Cerebellar nuclear complex (tissue), 1 donor: ENCODE data around the gene QPCT.
"Not testable (repeated sequence)": the region's sequence is repeated elsewhere in the genome, so short reads cannot be mapped to it uniquely, and the experiment has no call there.

Source experiments
- DNase-seq, 2 experiments: peaks; one replicate each; lab custom pipeline; 2025; lab: John Stamatoyannopoulos, UW

Gene QPCT

DNA sequence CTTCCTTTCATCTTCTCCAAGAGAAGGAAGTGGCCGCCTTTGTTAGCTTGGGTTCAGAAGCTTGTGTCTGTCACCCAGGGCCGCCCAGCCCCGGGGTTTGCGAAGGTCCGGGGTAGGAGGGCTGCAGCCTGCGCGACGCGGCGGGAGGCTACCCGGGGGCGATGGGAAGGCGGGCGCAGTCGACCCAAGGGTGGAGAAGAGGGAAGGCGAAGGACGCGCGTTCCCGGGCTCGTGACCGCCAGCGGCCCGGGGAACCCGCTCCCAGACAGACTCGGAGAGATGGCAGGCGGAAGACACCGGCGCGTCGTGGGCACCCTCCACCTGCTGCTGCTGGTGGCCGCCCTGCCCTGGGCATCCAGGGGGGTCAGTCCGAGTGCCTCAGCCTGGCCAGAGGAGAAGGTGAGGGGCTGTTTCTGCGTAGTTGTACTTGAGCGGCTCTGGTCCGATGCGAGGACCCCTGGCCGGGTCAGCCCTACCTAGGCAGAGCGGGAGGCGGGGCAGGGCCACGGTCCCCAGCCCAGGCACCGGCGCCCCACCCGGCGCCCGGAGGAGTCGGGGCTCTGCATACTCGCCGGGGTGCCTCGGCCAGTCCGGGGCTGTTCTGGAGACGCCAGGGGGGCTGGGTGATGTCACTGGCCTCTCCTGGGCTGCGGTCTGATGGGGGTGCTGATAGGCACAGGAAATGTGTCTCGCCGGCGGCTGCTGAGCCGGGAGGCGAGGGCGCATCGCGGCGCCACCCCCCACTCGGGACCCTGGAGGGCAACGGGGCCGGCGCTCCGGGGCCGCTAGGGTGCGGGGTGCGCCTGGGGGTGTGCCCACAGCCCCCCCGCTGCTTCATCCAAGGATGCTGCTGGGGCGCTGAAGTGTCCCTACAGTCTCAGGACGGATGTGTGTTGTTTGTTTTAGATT is at the start of gene QPCT:
Gene QPCT, plus strand, starts transcription at position 178 of the 909 bp plus-strand sequence. Its CDS starts 102 bp downstream, at position 280.
- no peak for DNase-seq

DNA sequence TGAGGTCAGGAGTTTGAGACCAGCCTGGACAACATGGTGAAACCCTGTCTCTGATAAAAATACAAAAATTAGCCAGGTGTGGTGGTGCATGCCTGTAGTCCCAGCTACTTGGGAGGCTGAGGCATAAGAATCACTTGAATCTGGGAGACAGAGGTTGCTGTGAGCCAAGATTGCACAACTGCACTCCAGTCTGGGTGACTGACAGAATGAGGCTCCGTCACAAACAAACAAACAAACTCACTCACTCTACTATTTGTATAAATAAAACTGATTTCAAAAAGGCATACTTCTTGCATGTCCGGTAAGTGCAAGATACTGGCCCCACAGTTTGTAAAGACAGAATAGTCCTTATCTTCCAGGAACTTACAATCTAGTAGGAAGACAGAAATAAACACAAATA is 49.6 kb upstream of the QPCT start:
- not testable (repeated sequence) for DNase-seq

DNA sequence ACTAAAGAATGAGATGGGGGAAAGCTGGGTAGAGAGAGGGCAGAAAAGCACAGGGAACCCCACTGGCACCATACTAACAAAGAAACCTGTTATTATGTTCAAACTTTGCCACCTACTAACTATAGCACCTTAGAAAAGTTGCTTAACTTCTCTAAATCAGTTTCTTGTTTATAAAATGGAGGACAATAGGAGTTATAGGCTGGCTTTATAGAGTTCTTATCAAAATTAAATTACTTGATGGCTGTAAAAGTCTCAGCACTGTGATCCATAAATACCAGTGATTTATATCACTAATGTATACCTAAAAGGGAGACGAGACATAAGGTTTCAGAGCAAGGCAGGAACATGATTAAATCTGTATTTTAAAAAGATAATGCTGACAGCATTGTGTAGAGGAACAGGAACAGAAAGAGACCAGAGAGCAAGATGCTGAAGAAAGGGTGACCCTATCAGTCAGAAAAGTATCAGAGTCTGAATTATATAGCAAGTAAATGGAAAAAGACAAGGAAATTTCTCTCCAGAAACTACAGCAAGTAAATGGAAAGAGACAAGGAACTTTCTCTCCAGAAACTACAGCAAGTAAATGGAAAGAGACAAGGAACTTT is 48.9 kb upstream of the QPCT start:
- no peak for DNase-seq

DNA sequence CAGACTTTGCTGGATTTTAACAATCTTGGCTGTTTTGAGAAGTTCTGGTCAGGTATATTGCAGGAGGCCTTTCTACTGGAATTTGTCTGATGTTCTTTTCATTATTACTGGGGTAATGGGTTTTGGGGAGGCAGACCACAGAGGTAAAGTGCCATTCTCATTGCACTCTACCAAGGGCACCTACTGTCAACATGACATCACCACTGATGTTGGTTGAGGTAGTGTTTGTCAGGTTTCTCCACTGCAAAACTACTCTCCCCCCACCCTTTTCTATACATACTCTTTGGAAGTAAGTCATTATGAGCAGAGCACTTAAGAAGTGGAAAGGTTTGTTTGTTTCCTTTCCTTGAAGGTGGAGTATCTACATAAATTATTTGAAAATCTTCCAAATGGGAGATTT is 46.8 kb upstream of the QPCT start:
- DNase-seq, result no peak

DNA sequence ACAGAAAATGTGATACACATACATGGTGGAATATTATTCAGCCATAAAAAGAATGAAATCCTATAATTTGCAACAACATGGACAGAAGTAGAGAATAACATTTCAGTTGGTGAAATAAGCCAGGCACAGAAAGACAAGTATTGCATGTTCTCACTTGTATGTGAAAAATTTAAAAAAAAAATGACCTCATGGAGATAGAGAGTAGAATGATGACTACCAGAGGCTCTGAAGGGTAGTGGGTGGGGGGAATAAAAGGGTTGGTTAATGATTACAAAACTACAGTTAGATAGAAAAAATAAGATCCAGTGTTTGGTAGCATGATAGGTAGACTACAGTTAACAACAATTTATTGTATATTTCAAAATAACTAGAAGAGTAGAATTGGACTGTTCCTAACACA is 44.3 kb upstream of the QPCT start:
- no peak for DNase-seq

DNA sequence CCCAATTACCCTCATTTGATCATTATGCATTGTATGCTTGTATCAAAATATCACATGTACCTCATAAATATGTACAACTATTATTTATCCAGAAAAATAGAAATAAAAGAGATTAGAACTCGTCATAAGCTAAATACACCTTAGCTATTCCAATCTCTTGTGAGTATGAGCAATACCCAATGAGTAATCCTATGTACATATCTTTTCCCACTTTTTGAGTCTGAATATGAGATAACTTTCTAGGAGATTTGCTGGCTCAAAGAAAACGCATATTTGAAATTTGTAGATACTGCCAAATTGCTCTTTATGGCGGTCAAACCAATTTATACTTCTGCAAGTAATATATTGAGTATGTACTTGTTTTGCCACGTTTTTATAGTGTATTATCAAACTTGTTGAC is 43.9 kb upstream of the QPCT start:
- DNase-seq, result no peak

DNA sequence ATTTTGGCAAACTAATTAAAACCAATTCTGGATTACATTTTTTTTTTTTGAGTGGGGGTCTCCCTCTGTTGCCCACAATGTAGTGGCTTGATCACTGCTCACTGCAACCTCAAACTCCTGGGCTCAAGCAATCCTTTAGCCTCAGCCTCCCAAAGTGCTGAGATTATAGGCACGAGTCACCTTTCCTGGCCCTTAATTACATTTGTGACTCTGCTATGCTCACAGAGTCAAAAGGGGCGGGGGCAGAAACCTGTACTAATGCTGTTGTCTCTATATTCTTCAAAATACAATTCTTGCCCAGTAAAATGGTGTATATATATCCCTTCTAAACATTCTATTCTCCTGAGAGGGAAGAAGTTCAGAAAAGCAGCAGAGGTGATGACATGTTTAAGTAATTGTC is 43.0 kb upstream of the QPCT start:
- DNase-seq, result no peak

DNA sequence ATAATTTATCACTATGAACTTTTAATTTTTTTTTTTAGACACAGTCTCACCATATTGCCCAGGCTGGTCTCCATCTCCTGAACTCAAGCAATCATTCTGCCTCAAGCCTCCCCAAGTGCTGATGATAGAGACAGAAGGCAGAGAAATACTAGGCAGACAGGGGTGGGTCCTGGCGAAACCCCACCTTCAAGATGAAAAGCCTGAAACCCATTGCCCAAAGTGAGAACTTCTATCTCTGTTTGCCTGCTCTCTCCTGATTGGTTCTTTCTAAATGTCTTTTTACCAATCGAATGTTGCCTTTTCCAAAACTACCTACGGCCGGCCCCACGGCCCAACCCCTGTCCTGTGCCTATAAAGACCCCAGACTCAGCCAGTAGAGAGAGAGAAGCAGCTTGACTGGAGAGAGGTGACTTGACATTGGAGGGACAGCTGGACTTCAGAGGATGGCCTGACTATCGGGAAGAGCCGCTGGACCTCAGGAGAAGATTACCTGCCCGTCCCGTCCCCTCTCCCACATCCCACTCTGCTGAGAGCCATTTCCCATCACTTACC is 41.7 kb upstream of the QPCT start:
- no peak for DNase-seq

DNA sequence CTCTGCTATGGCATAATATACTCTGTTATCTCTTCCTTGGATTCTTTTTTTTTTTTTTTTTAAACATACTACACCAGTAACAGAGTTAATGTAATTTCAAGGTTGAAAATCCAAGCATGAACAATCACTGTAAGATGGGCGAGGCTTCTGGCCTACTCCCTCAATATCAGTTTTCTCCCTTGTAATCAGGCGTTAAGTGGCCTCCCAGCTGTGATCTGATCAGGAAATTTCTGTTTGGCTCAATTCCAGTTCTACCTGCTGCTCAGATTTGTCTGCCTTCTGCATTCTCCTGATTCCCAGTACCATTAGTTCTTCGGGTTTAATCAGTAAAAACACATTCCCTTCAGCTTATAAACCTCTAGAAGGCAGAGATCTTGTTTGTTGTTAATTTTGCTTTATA is 38.4 kb upstream of the QPCT start:
- DNase-seq, result no peak

DNA sequence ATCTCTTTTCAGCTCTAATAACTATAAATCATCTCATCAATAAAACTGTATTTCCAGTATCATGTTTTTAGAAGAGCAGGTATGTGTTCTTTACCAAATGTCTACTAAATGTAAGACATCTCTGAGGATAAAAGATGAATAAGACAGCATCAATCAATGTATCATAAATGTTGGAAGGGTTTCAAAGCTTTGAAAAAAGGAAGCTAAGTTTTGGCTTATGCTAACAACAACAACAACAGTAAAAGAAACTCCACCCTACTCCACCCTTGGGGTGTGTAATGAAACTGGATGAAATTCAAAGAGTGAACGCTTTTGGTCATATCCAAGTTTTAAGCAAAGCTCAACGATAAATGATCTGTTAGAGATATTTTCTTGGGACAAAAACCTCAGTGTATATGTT is 36.9 kb upstream of the QPCT start:
- no peak for DNase-seq

DNA sequence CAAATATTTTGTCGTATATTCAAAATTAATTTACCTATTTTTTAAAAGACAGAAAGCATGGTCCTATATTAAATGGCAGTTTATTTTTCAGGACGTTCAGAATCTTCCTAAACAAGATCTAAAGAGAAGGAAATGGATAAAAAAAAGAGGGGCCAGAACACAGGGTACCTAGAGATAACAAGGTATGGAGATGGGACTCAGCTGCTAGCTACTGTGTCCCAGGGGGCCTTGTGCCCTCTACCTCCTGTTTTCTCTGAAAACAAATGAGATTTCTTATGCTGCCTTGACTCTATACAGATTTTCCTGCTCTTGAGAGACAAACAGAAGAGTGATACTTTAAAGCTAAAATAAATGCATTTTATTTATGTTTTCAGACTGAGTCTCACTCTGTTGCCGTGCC is 29.1 kb upstream of the QPCT start:
- DNase-seq, result no peak

DNA sequence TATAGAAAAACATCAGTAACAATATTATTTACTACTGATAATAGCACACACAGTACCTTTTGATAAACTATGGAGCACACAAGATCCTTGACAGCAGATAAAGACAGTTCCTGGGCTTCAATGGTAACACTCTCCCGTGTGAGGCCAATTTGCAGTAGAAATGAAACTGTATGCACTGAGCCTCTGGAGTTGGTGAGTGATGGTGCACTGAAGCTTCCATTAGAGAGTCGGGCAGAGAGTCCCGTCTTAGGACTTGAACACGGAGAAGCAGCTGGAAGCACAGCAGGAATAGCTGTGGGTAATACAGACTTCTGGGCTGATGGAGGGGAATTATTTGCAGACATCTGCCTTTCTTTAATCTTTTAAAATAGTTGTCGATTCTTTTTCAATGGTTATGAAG is 28.2 kb upstream of the QPCT start:
- DNase-seq, result no peak

DNA sequence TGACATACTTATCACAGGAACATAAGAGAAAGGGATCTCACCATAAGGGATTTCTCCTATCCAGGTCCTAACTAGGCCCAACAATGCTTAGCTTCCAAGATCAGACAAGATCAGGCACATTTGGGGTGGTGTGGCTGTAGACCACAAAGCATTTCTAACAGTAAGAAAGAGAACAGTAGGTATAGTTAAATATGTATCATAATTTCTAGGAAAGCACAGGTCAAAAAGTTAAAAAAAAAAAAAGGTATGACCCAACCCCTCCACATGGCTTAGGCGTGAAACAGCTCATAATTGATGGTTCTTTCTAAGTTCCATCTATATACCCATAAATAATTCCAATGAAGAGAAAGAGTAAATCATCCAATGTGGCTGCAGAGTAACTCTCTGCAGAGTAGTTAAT is 26.7 kb upstream of the QPCT start:
- DNase-seq, result no peak

DNA sequence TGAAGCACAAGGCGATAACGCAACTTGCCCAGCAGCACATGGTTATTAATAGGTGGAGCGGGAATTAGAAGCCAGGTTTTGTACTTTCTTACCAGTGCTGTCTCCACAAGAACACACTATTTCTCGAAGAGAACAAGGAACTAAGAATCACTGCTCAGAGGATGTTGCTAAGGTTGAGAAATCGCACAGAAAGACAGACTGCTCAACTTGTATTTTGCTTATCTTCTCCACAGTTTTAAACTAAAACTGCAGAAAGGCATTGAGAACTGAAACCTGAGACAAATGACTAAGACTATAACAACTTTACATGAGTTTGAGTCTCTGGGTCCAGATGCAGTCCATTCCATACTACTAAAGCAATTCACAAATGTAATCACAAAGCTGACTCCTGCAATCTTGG is 26.0 kb upstream of the QPCT start:
- no peak for DNase-seq

DNA sequence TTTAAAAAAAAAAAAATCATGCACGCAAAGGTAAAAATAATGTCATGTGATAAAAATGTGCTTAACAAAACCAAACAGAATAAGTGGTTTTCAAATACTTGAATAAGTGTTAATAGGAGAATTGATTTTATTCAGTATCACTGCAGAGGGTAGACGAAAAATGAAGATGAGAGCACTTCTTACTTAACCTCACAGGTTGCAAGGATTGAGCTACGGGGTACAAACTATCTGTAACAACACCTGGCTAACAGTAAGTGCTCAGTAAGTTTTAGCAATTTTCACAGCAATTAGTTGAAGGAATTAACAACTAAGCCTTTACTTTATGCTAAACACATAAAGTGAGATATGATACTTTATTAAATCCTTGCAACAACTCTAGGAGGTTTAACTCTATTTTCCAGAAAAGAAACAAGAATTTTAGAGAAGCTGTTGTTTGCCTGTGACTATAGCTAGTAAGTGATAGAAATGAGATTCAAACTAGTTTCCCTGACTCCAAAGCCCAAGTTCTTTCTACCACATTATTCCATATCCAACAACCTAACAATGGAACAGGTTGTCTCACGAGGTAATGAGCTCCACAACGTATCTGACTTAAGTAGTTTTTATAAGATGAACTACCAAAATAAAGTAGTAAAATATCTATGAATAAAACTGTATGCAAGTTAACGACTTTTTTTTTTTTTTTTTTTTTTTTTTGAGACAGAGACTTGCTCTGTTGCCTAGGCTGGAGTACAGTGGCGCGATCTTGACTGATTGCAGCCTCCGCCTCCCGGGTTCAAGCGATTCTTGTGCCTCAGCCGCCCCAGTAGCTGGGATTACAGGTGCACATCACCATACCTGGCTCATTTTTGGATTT is 24.4 kb upstream of the QPCT start:
- no peak for DNase-seq

DNA sequence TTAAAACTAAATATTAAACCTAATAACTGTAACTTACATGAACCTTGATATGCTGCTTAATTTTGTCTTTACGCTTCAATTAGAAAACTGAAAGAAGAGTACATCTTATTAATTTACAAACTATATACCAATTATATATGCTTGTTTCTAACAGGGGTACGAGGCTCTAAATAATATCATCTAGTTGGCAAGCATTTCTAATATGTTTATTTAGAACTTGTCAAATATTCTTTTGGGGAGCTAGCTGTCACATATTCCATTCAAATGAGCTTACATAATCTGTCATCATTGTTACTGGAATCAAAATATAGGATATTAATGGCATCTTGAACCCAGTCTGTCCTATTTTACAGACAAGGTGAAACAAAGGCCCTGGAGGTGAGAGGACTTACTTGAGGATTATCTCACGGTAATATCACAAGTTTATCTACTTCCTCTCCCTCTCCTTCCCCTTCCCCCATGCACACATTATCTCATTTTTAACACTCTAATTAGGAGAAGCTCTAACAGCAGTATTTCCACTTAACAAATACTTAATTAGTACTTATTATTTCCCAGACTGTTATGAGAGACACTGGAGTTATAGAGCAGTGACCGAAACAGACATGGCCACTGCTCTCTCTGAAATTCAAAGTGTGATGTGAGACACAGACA is 23.3 kb upstream of the QPCT start:
- no peak for DNase-seq

DNA sequence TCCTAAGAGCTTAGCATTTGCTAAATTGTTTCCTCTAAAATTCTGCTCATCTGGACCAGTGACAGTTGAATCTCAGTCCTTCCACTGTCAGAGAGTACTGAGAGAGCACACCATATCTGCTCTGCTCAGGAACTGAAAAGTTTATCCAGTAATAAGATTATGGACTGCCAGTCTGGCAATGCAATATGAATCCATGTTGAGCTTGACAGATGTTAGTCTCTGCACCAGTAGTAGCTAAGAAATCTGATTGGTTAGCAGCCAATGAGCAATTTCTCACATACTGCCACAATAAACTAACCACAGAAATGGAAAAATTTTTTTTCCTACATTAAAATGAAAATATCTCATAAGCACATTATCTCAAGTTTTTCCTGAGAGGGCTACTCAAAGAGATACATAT is 22.1 kb upstream of the QPCT start:
- DNase-seq, result no peak

DNA sequence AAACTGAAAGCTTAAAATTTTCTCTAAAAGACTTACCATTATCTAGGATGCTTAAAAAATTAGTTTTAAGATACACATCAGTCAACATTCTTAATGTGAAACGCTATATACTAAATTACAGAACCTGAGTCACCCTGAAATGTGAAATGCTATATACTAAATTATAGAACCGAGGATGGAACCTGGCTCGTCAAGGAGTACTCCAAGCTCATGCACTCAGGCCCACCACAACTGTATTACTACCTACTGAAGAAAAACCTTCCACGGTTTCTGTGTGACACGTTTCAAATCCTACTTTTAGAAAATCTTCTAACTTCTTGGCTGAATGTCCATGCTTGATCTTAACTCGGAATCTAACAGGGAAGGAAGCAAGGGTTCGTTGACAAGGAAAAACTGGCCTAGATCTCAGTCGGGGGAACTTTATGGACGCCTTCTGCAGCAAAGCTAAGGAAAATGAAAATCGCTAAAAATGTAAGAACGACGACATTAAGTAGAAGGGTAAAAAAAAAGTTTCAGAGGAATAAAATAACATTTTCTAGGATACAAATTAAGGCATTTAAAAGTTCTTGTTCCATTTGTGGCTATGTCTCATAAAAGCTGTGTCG is 21.2 kb upstream of the QPCT start:
- no peak for DNase-seq

DNA sequence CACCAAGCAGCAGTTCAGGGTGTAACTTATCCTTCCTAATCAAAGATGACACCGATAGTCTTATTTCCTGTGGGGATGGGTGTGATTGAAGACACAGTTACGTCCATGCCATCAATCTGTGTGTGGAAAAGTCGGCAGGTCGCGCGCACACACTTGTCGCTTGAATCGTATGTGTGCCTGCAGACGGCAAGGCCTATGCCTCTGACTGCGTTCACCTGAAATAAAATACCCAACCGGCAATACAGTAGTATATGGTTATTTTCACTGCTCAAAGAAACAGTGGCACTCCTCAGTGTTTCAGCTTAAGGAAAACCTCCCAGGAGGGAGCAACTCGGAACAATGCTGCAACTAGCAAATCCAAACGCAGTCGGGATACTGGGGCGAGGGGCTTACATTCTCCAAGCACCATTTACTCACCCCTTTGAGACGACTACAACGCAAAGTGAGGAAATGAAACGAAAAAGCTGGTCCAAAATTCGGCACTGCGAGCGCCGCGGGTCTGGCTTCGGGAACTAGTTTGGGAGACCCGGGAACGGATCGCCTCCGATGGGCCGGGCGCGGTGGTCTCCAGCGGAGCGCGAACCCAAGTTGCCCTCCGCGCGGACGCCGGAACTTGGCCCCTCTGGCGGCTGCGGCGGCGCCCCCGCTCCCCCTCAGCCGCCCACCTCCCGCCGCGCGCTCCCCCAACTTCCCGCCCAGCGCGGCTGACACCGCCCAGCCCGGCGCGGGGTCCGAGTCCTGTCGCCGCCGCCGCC is 20.5 kb upstream of the QPCT start:
- no peak for DNase-seq

DNA sequence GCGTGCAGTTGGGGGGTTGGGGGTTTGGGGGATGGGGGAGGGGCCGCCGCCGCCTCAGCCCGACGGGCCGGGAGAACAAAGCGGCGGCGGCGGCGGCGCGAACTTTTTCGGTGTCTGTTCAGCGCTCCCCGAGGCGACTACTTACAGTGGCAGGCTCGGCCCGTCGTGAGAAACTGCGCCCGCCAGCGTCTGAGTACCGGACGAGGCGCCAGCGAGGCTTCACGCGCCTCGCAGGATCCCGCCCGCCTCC is 20.0 kb upstream of the QPCT start:
- no peak for DNase-seq
